OCI-LY7 (cell line): ENCODE data around the gene SAPCD1. TPM values are rescaled to one million over a fixed set of nuclear protein-coding genes. Genes with fewer than 3 reads are reported as not detected.

Experiments
- BruUV-seq: library from RNA; stranded (reverse); fragments of 400-500 nt; replicated peaks from 2 replicates; lab custom pipeline; 2021; lab: Mats Ljungman, UMichigan
- CTCF ChIA-PET: fragments of 300-600 bp; sonication (Branson Sonifier 250); formaldehyde crosslinking; loops from one replicate; lab custom pipeline; 2022; ENCODE audit warnings: antibody characterized with exemption; ENCODE audit not compliant: unreplicated experiment; lab: Charles Lee
- POLR2A ChIA-PET: fragments of 300-600 bp; sonication (Branson Sonifier 250); formaldehyde crosslinking; loops from one replicate; lab custom pipeline; 2022; ENCODE audit warnings: antibody characterized with exemption; lab: Charles Lee
- DNase-seq: peaks from one replicate; pipeline ENCODE4 v3.0.0-alpha.2; 2015; ENCODE audit warnings: low spot score
- H2AFZ ChIP-seq: fragments of 200-600 bp; sonication (generic), shearing (Covaris generic); 2 replicates; pipeline ENCODE4 v1.6.1; 2014; ENCODE audit warnings: mild to moderate bottlenecking, antibody characterized with exemption, low read length, moderate library complexity
- H3K27ac ChIP-seq: fragments of 200-600 bp; sonication (generic); 2 replicates; pipeline ENCODE4 v1.5.1; 2014; ENCODE audit warnings: mixed run types, low read depth, mild to moderate bottlenecking, moderate library complexity, low read length, inconsistent platforms; ENCODE audit not compliant: poor library complexity, severe bottlenecking
- H3K36me3 ChIP-seq: fragments of 200-600 bp; sonication (generic); 2 replicates; pipeline ENCODE4 v1.6.1; 2014; ENCODE audit warnings: mild to moderate bottlenecking, antibody characterized with exemption, low read length, moderate library complexity, mixed read lengths; ENCODE audit not compliant: insufficient read depth
- H3K4me1 ChIP-seq: fragments of 200-600 bp; sonication (generic); 2 replicates; pipeline ENCODE4 v1.5.1; 2014; ENCODE audit warnings: mild to moderate bottlenecking, low read length; ENCODE audit not compliant: insufficient read depth, poor library complexity, severe bottlenecking
- H3K4me2 ChIP-seq: fragments of 200-600 bp; sonication (generic); 2 replicates; pipeline ENCODE4 v1.6.1; 2014; ENCODE audit warnings: mild to moderate bottlenecking, low read length
- H3K4me3 ChIP-seq: fragments of 200-600 bp; sonication (generic); 2 replicates; pipeline ENCODE4 v1.5.1; 2014; ENCODE audit warnings: mild to moderate bottlenecking, low read depth, low read length; ENCODE audit not compliant: poor library complexity, severe bottlenecking
- H3K79me2 ChIP-seq: fragments of 200-600 bp; sonication (generic); 2 replicates; pipeline ENCODE4 v1.6.1; 2016; ENCODE audit warnings: low read depth, mild to moderate bottlenecking, low read length, moderate library complexity, mixed read lengths; ENCODE audit not compliant: insufficient read depth
- H3K9me2 ChIP-seq: fragments of 200-600 bp; sonication (generic); 2 replicates; pipeline ENCODE4 v1.6.1; 2016; ENCODE audit warnings: mild to moderate bottlenecking, low read length, mixed read lengths; ENCODE audit not compliant: insufficient read depth
- H3K9me3 ChIP-seq: fragments of 200-600 bp; sonication (generic); 2 replicates; pipeline ENCODE4 v1.6.1; 2014; ENCODE audit warnings: mild to moderate bottlenecking, mixed run types, low read length, mixed read lengths
- H4K20me1 ChIP-seq: fragments of 200-600 bp; sonication (generic); 2 replicates; pipeline ENCODE4 v1.6.1; 2014; ENCODE audit warnings: mild to moderate bottlenecking, antibody characterized with exemption, low read length, moderate library complexity, mixed read lengths; ENCODE audit not compliant: insufficient read depth
- EZH2phosphoT487 ChIP-seq: fragments of 200-600 bp; sonication (generic); IDR thresholded peaks from 2 replicates; pipeline ENCODE4 v1.6.1; 2018; ENCODE audit warnings: low read depth, borderline replicate concordance, mild to moderate bottlenecking, mixed run types, antibody characterized with exemption, low read length, moderate library complexity, mixed read lengths
- intact Hi-C: fragments of 100-400 bp; cut with micrococcal nuclease; formaldehyde crosslinking; loops from one replicate; pipeline ENCODE4 v1.10.0; 2022; ENCODE audit not compliant: unreplicated experiment
- total RNA-seq, 2 experiments: library from RNA; depleted of rRNA in 1 of 2; stranded (reverse); fragments of >200 nt in 1 of 2; shearing (Covaris generic) in 1 of 2; gene quantifications; 2 replicates each; pipeline ENCODE4 v1.2.3, GENCODE V29; 2014 to 2022
- TF ChIP-seq, protein P1 (sequence below): fragments of 200-600 bp; sonication (generic); conservative IDR thresholded peaks from 2 replicates; pipeline ENCODE4 v1.5.1; 2014; ENCODE audit warnings: mild to moderate bottlenecking, antibody characterized with exemption, low read length, moderate library complexity, mixed read lengths

SAPCD1 gene
- total RNA-seq, 2 experiments from 2014 or later: 31.3 to 53.5 TPM

DNA sequence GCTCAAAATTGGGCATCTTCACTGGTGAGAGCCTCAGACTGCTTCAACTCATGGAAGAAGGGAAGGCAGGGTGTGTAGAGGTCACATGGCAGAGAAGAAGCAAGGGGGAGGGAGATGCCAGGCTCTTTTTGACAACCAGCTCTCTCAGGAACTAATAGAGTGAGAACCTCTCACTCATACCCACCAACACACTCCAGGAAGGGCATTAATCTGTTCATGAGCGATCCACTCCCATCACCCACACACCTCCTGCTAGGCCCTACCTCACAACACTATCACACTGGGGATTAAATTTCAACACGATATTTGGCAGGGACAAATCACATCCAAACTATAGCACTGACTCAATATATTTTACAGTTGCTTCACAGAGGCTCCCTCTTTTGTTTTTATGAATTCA lies 20.6 kb upstream of the SAPCD1 start:
- BruUV-seq: no TSS peak
- DNase-seq: no peak
- TF ChIP-seq, protein P1, sequence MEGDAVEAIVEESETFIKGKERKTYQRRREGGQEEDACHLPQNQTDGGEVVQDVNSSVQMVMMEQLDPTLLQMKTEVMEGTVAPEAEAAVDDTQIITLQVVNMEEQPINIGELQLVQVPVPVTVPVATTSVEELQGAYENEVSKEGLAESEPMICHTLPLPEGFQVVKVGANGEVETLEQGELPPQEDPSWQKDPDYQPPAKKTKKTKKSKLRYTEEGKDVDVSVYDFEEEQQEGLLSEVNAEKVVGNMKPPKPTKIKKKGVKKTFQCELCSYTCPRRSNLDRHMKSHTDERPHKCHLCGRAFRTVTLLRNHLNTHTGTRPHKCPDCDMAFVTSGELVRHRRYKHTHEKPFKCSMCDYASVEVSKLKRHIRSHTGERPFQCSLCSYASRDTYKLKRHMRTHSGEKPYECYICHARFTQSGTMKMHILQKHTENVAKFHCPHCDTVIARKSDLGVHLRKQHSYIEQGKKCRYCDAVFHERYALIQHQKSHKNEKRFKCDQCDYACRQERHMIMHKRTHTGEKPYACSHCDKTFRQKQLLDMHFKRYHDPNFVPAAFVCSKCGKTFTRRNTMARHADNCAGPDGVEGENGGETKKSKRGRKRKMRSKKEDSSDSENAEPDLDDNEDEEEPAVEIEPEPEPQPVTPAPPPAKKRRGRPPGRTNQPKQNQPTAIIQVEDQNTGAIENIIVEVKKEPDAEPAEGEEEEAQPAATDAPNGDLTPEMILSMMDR: no peak
- no peak for TF ChIP-seq EZH2phosphoT487
- peaks cover 46% of the 10 kb centered on the region for H3K36me3 ChIP-seq
- no peaks in the 10 kb centered on the region for H3K9me3 ChIP-seq
- intact Hi-C loops: loop anchor here (5.0 kb wide), 1 partner anchor 45 kb away; no protein-coding TSS in a partner anchor
- peaks cover 15% of the 10 kb centered on the region; the same call in 1 of the 2 replicates for H3K79me2 ChIP-seq
- H2AFZ ChIP-seq: no peak overlapping the region
- H4K20me1 ChIP-seq: no peaks in the 10 kb centered on the region
- peaks cover 45% of the 10 kb centered on the region for H3K4me1 ChIP-seq
- H3K27ac ChIP-seq: no peak overlapping the region
- no peaks in the 10 kb centered on the region for H3K9me2 ChIP-seq
- CTCF ChIA-PET: no interaction called here
- POLR2A ChIA-PET: interaction anchor here (0.6 to 2.4 kb wide), 4 partner anchors 8 to 57 kb away, joined by 3 to 9 read pairs (median 4); no protein-coding TSS in a partner anchor
- no peak overlapping the region for H3K4me3 ChIP-seq
- no peak overlapping the region for H3K4me2 ChIP-seq

DNA sequence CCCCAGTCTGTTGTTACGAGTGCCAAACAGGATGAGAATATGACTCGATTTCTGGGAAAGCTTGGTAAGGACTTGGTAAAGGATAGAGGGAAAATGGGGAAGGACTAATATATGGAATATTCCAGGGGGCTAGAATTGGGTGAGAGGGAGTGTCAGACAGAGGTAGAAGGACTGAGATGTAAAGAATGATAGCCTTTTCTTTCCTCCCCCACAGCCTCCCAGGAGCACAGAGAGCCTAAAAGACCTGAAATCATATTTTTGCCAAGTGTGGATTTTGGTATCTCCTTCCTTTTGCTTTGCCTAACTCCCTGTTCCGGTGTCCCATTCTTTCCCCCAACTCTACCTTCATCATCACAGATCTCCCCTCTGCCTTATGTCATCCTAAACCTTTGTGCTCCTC lies 19.6 kb upstream of the SAPCD1 start:
- H4K20me1 ChIP-seq: no peaks in the 10 kb centered on the region
- H3K36me3 ChIP-seq: peaks cover 57% of the 10 kb centered on the region
- H3K9me3 ChIP-seq: no peaks in the 10 kb centered on the region
- H3K4me1 ChIP-seq: peaks cover 34% of the 10 kb centered on the region
- no peak overlapping the region for H3K27ac ChIP-seq
- TF ChIP-seq EZH2phosphoT487: no peak
- TF ChIP-seq, protein P1: no peak
- no peak overlapping the region for H2AFZ ChIP-seq
- ChIA-PET CTCF (no interaction called here), POLR2A (interaction anchor here (0.6 kb wide), 1 partner anchor 61 kb away, joined by 3 read pairs; no protein-coding TSS in a partner anchor)
- intact Hi-C loops: loop anchor here (5.0 kb wide), 1 partner anchor 44 kb away; no protein-coding TSS in a partner anchor
- BruUV-seq: no TSS peak
- no peak overlapping the region for H3K4me2 ChIP-seq
- no peak for DNase-seq
- no peaks in the 10 kb centered on the region for H3K9me2 ChIP-seq
- H3K4me3 ChIP-seq: no peak overlapping the region
- H3K79me2 ChIP-seq: peaks cover 13% of the 10 kb centered on the region; the same call in 1 of the 2 replicates

DNA sequence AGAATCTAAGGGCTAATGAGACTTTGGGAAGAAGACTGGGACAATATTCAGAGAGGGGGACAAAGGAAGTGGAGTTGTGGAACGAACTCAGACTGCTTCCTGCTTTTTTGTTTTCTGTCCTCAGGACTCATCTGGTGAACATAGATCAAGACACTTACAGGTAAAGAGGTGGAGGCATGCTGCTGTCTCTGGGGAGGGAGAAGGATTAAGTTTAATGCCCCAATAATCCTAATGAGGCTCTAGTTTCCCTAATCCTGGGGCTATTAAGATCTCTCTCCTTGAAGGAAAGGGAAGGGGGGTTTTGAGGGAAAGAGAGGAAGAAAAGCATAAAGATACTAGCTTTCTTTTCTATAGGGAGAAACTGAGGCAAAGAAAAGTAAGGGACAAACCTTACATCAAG lies 18.0 kb upstream of the SAPCD1 start:
- Histone ChIP-seq H3K79me2 (peaks cover 13% of the 10 kb centered on the region; the same call in 1 of the 2 replicates), H3K4me2 (no peak overlapping the region), H2AFZ (no peak overlapping the region), H3K27ac (no peak overlapping the region), H3K9me3 (no peaks in the 10 kb centered on the region), H3K4me1 (peaks cover 19% of the 10 kb centered on the region), H4K20me1 (no peaks in the 10 kb centered on the region), H3K36me3 (peaks cover 67% of the 10 kb centered on the region), H3K9me2 (no peaks in the 10 kb centered on the region), H3K4me3 (no peak overlapping the region)
- ChIA-PET POLR2A (no interaction called here), CTCF (no interaction called here)
- DNase-seq: no peak
- intact Hi-C loops: loop anchor here (5.0 kb wide), 1 partner anchor 43 kb away; no protein-coding TSS in a partner anchor
- TF ChIP-seq EZH2phosphoT487: no peak
- TF ChIP-seq, protein P1: no peak
- no TSS peak for BruUV-seq
